Measurements from ENCODE around the gene CELSR3. TPM values are rescaled to one million over a fixed set of nuclear protein-coding genes. Genes with fewer than 3 reads are reported as not detected.

CELSR3 gene
- total and polyA plus RNA-seq, 4 donors = 0.16 to 0.37 (median 0.26) TPM

GRCh38 chr3:48624767-48625166 is 37.9 kb downstream of the CELSR3 start (continued):
- TF ChIP-seq YY1 (IDR thresholded peaks at IDR 0.05) = no peak

GRCh38 chr3:48623851-48624547 is 38.7 kb downstream of the CELSR3 start:
- Histone ChIP-seq H3K9ac (ENCODE audit: low read depth in 1 of 2, low read length in 2 of 2) (no peak overlapping the region), H3K4me3 (ENCODE audit: low read depth in 1 of 3, low read length in 3 of 3) (no peak overlapping the region), H3K27ac (ENCODE audit: low read depth in 1 of 2, low read length in 2 of 2) (no peak overlapping the region), H3K4me1 (ENCODE audit: control insufficient read depth in 4 of 4, insufficient read depth in 4 of 4, low read length in 3 of 4) (no peaks in the 10 kb centered on the region), H3K36me3 (ENCODE audit: control insufficient read depth in 4 of 4, insufficient read depth in 3 of 4, low read depth in 1 of 4, low read length in 3 of 4) (peaks cover 4 to 34% (median 7%) of the 10 kb centered on the region in 4 donors), H3K9me3 (ENCODE audit: control insufficient read depth in 4 of 4, low read length in 3 of 4) (no peaks in the 10 kb centered on the region), H3K27me3 (ENCODE audit: control insufficient read depth in 4 of 4, insufficient read depth in 4 of 4, low read length in 3 of 4) (no peaks in the 10 kb centered on the region)
- WGBS = 82% methylated on average over 6 of the region's 6 CpGs
- TF ChIP-seq REST (IDR thresholded peaks at IDR 0.05) (no peak), SP1 (IDR thresholded peaks at IDR 0.05) (no peak), GABPA (IDR thresholded peaks at IDR 0.05 in 1 of 2, conservative IDR thresholded peaks at IDR 0.05 in 1 of 2) (no peak), NR2F2 (IDR thresholded peaks at IDR 0.05) (no peak), MAX (IDR thresholded peaks at IDR 0.05) (no peak), ATF3 (IDR thresholded peaks at IDR 0.05) (no peak), YY1 (IDR thresholded peaks at IDR 0.05) (no peak), EGR1 (IDR thresholded peaks at IDR 0.05; ENCODE audit: low read depth in 2 of 2) (no peak), ZBTB33 (IDR thresholded peaks at IDR 0.05) (no peak), FOXA1 (IDR thresholded peaks at IDR 0.05) (no peak), CTCF (IDR thresholded peaks at IDR 0.05; ENCODE audit: low read depth, low read length, missing input control) (no peak), HNF4G (IDR thresholded peaks at IDR 0.05) (no peak)
- DNase-seq (ENCODE audit: low spot score) = no peak
